ENCODE measurements around the gene MASP1.

MASP1 gene

GRCh38 chr3:187296911-187297310 lies 5.4 kb upstream of the MASP1 start:
- H3K4me1 ChIP-seq, result no peaks in the 10 kb centered on the region
- H3K27me3 ChIP-seq (ENCODE audit: control insufficient read depth, insufficient read depth, low read length), result no peaks in the 10 kb centered on the region
- no peak overlapping the region for H3K27ac ChIP-seq
- TF ChIP-seq CTCF (IDR thresholded peaks at IDR 0.05), result no peak
- H2AFZ ChIP-seq, result no peak overlapping the region
- no peaks in the 10 kb centered on the region for H3K79me2 ChIP-seq
- H3K4me3 ChIP-seq (ENCODE audit: low read depth, low read length), result no peak overlapping the region
- no peaks in the 10 kb centered on the region for H3K36me3 ChIP-seq (ENCODE audit: control insufficient read depth, insufficient read depth, low read length)
- no peak overlapping the region for H3K9ac ChIP-seq
- no peak overlapping the region for H3K4me2 ChIP-seq (ENCODE audit: low read length)
- no peaks in the 10 kb centered on the region for H3K9me3 ChIP-seq (ENCODE audit: control insufficient read depth, low read length)

DNA sequence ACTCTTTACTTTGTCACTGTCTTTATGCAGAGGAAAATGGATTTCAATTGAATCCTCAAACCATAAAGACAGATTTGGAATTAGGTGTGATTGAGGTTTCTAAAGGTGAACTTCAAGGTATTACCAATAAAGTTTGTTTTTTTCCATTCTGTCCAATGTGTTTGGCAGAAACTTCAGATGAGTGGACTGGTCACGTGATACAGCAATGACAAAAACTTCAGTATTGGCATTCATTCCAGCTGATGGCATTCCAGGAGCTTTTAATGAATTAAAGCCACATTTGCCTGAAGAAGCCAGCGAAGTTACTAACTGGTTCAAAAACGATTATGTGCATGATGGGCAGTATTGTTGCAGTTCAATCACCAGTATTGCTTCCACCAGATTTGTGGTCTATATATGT lies 4.5 kb upstream of the MASP1 start:
- Histone ChIP-seq H3K4me3 (ENCODE audit: low read depth, low read length) (no peak overlapping the region), H3K36me3 (ENCODE audit: control insufficient read depth, insufficient read depth, low read length) (no peaks in the 10 kb centered on the region), H2AFZ (no peak overlapping the region), H3K79me2 (no peaks in the 10 kb centered on the region), H3K4me1 (no peaks in the 10 kb centered on the region), H3K9ac (no peak overlapping the region), H3K9me3 (ENCODE audit: control insufficient read depth, low read length) (no peaks in the 10 kb centered on the region), H3K27me3 (ENCODE audit: control insufficient read depth, insufficient read depth, low read length) (no peaks in the 10 kb centered on the region), H3K4me2 (ENCODE audit: low read length) (no peak overlapping the region), H3K27ac (no peak overlapping the region)
- no peak for TF ChIP-seq CTCF (IDR thresholded peaks at IDR 0.05)

DNA sequence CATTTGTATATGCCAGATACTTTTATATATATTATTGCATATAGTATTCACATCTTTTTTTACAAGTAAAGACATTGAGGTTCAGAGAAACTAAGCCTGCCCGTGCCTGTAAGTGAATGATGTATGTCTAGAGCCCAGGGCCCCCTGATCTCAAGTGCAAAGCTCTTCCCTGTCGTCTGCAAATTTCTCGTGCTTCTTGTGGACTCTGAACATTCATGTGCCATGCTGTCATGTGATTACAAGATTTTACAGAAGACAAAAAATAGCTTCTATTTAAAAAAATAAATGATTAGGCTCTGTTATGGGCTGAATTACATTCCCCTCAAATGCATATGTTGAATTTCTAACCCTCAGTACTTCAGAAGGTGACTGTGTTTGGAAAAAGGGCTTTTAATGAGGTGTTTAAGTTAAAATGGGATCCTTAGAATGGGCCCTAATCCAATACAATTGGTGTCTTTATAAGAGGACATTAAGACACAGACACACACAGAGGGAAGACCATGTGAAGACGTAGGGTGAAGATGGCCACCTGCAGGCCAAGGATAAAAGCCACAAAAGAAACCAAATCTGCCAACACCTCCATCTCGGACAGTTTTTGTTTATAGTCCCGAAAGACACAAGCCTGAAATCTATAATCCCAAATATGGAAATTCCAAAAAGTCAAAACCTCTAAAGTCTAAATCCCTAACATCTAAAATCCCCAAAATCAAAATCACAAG lies 3.9 kb upstream of the MASP1 start:
- Histone ChIP-seq H3K9ac (no peak overlapping the region), H3K36me3 (ENCODE audit: control insufficient read depth, insufficient read depth, low read length) (no peaks in the 10 kb centered on the region), H3K4me2 (ENCODE audit: low read length) (no peak overlapping the region), H3K27ac (no peak overlapping the region), H3K4me3 (ENCODE audit: low read depth, low read length) (no peak overlapping the region), H3K4me1 (no peaks in the 10 kb centered on the region), H3K27me3 (ENCODE audit: control insufficient read depth, insufficient read depth, low read length) (no peaks in the 10 kb centered on the region), H2AFZ (no peak overlapping the region), H3K79me2 (no peaks in the 10 kb centered on the region), H3K9me3 (ENCODE audit: control insufficient read depth, low read length) (no peaks in the 10 kb centered on the region)
- no peak for TF ChIP-seq CTCF (IDR thresholded peaks at IDR 0.05)

GRCh38 chr3:187293516-187294430 lies 2.2 kb upstream of the MASP1 start:
- Histone ChIP-seq H3K4me2 (ENCODE audit: low read length) (no peak overlapping the region), H2AFZ (no peak overlapping the region), H3K27me3 (ENCODE audit: control insufficient read depth, insufficient read depth, low read length) (no peaks in the 10 kb centered on the region), H3K9me3 (ENCODE audit: control insufficient read depth, low read length) (no peaks in the 10 kb centered on the region), H3K4me1 (no peaks in the 10 kb centered on the region), H3K9ac (no peak overlapping the region), H3K79me2 (no peaks in the 10 kb centered on the region), H3K4me3 (ENCODE audit: low read depth, low read length) (no peak overlapping the region), H3K36me3 (ENCODE audit: control insufficient read depth, insufficient read depth, low read length) (no peaks in the 10 kb centered on the region), H3K27ac (no peak overlapping the region)
- no peak for TF ChIP-seq CTCF (IDR thresholded peaks at IDR 0.05)
